Right cardiac atrium (tissue), 5 donors: ENCODE results near the gene FHIT. TPM values are rescaled to one million over a fixed set of nuclear protein-coding genes. Genes with fewer than 3 reads are reported as not detected.
A peak's percentile ranks its signal among the peaks of the same experiment; 100 is the strongest.

Experiments used
- ATAC-seq, 2 donors: fragments of 200-7000 bp; cut with Tn5 transposase; one replicate each; pipeline versions ENCODE4 v1.8.0 to v1.9.1; 2020; ENCODE audit warnings: moderate library complexity in 2 of 2, mild to moderate bottlenecking in 1 of 2
- DNase-seq, 3 donors: peaks; one replicate each; pipeline ENCODE4 v3.0.0-alpha.2; 2020
- H3K27ac ChIP-seq: one replicate; pipeline ENCODE4 v1.5.1; 2013; ENCODE audit warnings: mild to moderate bottlenecking, low read length, control low read depth, moderate library complexity
- H3K27me3 ChIP-seq: one replicate; pipeline ENCODE4 v1.6.1; 2013; ENCODE audit not compliant: control insufficient read depth, insufficient read depth
- H3K4me1 ChIP-seq: one replicate; pipeline ENCODE4 v1.6.1; 2013; ENCODE audit warnings: low read length; ENCODE audit not compliant: control insufficient read depth, insufficient read depth
- H3K4me3 ChIP-seq: one replicate; pipeline ENCODE4 v1.5.1; 2013; ENCODE audit warnings: low read length, control low read depth
- H3K9me3 ChIP-seq: one replicate; pipeline ENCODE4 v1.6.1; 2013; ENCODE audit warnings: low read length; ENCODE audit not compliant: control insufficient read depth
- WGBS: extraction: QIAGEN DNeasy Blood & Tissue Kit; methylation state at CpG from one replicate; pipeline ENCODE4 v1.1.7; 2013; 5-methylcytosine and 5-hydroxymethylcytosine counted together
- intact Hi-C, 4 donors: fragments of 100-400 bp; cut with DNase I; formaldehyde crosslinking; loops; one replicate each; pipeline versions ENCODE4 v1.11.0 to v1.14.0; 2022 to 2023
- polyA plus RNA-seq: library from polyadenylated mRNA; stranded (reverse); fragments of 200-250 nt; gene quantifications from one replicate; pipeline ENCODE4 v1.2.3, GENCODE V29; 2013
- total RNA-seq, 4 donors: library from RNA; stranded (reverse); fragmentation: NEBNext Ultra II Directional; extraction: Animal tissue kit (Norgen Biotek cat#: 25700); gene quantifications; one replicate each; pipeline ENCODE4 v1.2.1, GENCODE V29; 2021
- donor health status: healthy with polysubstance abuse.
- donor health status: DM: no; HTN: yes; CAD: no.
- donor health status: DM: no; HTN: no; CAD: no.
- donor health status: DM: no; HTN: yes; CAD: no; lungs with severe emphysema.
- donor health status: DM: yes; HTN: yes; CAD: no.

The FHIT gene
- total and polyA plus RNA-seq, 5 donors, result 16.5 to 25.8 (median 21.4) TPM

DNA sequence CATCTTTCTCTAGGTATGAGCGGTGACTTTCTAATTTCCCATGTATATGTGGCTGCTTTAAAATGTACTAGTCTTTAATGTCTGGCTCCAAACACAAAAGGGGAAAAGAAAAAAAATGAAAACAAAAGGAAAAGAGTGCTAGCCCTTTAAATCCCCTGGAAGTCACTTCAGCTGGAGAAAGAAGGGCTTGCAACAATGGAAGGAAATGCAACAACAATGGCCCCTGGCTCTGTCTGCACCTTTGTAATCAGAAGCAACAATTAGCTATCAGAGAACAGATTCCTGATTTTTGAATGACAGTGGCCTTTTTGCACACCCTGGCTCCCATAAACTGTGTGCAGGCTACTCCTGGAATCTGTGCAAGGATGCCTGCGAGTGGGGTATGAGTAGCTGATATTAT, 591.2 kb downstream of the FHIT start:
- H3K9me3 ChIP-seq, result no peaks in the 10 kb centered on the region
- intact Hi-C loops, result no loop called here
- no peak overlapping the region for H3K4me3 ChIP-seq
- no peak for DNase-seq
- WGBS, result 76% methylated on average over 2 of the region's 2 CpGs
- ATAC-seq, result no peak
- H3K27ac ChIP-seq, result no peak overlapping the region
- no peaks in the 10 kb centered on the region for H3K27me3 ChIP-seq
- no peaks in the 10 kb centered on the region for H3K4me1 ChIP-seq

DNA sequence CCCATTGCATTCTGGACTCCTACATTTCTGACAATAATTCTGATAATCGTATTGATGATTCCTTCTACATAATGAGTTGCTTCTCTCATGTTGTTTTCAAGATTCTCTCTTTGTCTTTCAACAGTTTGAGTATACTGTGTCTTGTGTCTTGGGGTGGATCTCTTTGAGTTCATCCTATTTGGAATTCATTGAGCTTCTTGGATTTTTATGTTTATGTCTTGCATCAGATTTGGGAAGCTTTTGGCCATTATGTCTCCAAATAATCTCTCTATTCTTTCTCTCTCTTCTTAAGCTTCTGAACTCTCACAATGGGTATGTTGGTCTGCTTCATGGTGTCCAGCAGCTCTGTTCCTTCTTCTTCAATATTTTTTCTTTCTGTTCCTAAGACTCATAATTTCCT, 592.2 kb downstream of the FHIT start:
- H3K27ac ChIP-seq, result no peak overlapping the region
- WGBS, result 93% methylated on average over 1 of the region's 1 CpG
- no peaks in the 10 kb centered on the region for H3K9me3 ChIP-seq
- intact Hi-C loops, result no loop called here
- H3K27me3 ChIP-seq, result no peaks in the 10 kb centered on the region
- H3K4me1 ChIP-seq, result no peaks in the 10 kb centered on the region
- DNase-seq (no peak), ATAC-seq (no peak)
- H3K4me3 ChIP-seq, result no peak overlapping the region

DNA sequence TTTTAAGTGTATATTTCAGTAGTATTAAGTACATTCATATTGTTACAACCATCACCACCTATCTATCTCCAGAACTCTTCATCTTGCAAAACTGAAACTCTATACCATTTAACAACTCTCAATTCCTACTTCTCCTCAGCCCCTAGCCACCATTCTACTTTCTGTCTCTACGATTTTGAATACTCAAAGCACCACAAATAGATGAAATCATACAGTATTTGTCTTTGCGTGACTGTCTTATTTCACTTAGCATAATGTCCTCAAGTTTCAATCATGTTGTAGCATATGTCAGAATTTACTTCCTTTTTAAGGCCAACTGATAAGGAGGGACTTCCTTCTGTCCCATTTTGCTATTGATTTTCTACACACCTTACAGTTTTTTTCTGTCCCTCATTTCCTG, 593.3 kb downstream of the FHIT start:
- intact Hi-C loops, result no loop called here
- 78% methylated on average over 2 of the region's 2 CpGs for WGBS
- Histone ChIP-seq H3K27me3 (no peaks in the 10 kb centered on the region), H3K4me1 (no peaks in the 10 kb centered on the region), H3K4me3 (no peak overlapping the region), H3K9me3 (no peaks in the 10 kb centered on the region), H3K27ac (no peak overlapping the region)
- DNase-seq, result no peak
- no peak for ATAC-seq

DNA sequence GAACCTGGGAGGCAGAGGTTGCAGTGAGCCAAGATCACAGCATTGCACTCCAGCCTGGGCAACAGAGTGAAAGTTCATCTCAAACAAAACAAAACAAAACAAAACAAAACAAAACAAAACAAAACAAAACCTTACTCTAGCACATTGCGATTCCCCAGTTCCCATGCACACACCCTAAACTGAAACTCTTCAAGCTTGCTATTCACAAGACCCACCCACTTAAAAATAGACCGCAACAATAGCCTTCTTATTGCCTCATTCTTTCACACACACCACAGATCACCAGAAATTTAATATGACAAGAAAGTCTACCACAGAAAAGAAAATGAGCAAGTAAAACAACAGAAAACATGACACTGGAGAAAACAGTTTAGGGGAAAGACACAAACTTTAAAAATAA, 598.4 kb downstream of the FHIT start:
- Histone ChIP-seq H3K4me1 (no peaks in the 10 kb centered on the region), H3K27me3 (no peaks in the 10 kb centered on the region), H3K9me3 (no peaks in the 10 kb centered on the region), H3K4me3 (no peak overlapping the region), H3K27ac (no peak overlapping the region)
- DNase-seq (no peak), ATAC-seq (no peak)
- 86% methylated on average over 2 of the region's 2 CpGs for WGBS
- intact Hi-C loops, result no loop called here

DNA sequence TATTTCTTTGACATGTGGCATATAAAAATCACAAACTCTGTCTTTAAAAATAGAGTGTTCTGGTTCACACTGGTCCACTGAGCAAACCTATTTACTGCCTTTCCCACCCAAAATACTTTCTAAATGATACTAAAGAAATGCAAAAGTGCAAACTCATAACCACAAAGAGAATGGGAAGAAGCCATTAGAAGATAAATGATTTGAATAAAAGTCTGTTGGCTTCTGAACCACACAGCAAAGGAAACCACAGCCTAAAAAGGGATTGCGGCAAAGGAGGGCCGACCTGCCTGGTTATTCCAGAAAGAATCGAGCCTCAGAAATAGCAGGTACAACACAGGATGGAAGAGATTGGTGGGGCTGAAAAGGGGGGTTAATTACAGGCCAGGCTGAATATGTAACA, 599.5 kb downstream of the FHIT start:
- Histone ChIP-seq H3K4me3 (no peak overlapping the region), H3K27ac (no peak overlapping the region), H3K27me3 (no peaks in the 10 kb centered on the region), H3K4me1 (no peaks in the 10 kb centered on the region), H3K9me3 (no peaks in the 10 kb centered on the region)
- intact Hi-C loops, result no loop called here
- ATAC-seq, result no peak
- DNase-seq, result no peak
- 70% methylated on average over 3 of the region's 3 CpGs for WGBS

DNA sequence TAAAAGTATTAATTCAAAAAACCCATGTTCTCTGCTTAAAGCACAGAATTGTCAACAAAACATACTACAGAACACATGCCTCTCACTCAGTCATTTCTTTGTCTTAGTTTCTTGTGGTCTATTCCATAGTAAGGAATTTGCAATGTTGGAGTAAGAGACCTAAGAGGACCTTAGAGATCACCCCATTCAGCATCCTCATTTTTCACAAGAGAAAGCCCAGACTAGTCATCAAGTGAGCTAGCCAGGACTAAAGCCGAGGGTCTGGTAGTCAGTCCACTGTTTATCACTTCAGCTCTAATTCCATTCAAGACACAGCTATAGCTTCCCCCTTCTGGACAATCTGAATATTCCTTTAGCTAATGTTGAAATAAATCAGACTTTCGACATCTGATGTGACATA, 601.1 kb downstream of the FHIT start:
- no peaks in the 10 kb centered on the region for H3K9me3 ChIP-seq
- no peak overlapping the region for H3K4me3 ChIP-seq
- no peak for DNase-seq
- H3K4me1 ChIP-seq, result no peaks in the 10 kb centered on the region
- 78% methylated on average over 2 of the region's 2 CpGs for WGBS
- ATAC-seq, result no peak
- H3K27me3 ChIP-seq, result no peaks in the 10 kb centered on the region
- H3K27ac ChIP-seq, result no peak overlapping the region
- intact Hi-C loops, result no loop called here

DNA sequence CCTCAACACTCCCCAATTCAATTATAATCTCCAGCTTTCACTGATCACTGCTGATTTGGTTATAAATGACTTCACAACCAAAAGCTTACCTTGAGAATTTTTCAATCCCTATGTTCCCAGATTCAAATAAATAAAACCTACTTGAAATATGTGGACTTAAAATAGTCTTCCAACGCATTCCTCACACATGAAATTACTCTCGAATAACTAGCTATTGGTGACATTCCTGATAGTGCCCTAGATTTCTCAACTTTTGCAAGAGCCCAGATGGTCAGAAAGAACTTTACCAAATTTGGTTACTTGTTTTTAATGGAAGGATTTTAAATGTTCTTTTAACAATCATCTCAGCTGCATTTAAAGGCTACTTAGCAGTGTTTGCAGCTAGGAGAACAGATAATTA, 605.5 kb downstream of the FHIT start:
- intact Hi-C loops, result no loop called here
- Histone ChIP-seq H3K27me3 (no peaks in the 10 kb centered on the region), H3K27ac (no peak overlapping the region), H3K4me3 (no peak overlapping the region), H3K9me3 (no peaks in the 10 kb centered on the region), H3K4me1 (no peaks in the 10 kb centered on the region)
- DNase-seq, result no peak
- WGBS, result 53% methylated on average over 2 of the region's 2 CpGs
- no peak for ATAC-seq

DNA sequence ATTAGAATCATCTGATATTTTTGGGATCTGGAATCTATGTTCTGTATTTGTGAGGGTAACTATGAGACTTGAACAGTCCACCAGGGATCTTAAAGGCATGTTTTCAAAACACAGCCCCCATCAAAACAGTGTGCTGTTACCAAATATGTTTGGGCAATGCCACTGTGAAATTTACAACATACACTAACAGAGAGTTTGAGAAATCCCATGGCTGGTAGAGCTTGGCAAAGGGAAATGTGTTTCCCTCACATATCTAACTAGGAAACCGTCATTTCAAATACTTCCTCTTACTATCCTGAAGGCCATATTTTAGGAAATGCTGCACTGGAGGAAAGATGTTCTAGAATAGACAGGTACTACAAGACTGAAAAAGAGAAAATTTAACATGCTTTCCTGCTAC, 607.4 kb downstream of the FHIT start:
- Histone ChIP-seq H3K27ac (no peak overlapping the region), H3K9me3 (no peaks in the 10 kb centered on the region), H3K4me1 (no peaks in the 10 kb centered on the region), H3K4me3 (no peak overlapping the region), H3K27me3 (no peaks in the 10 kb centered on the region)
- WGBS, result 56% methylated on average over 1 of the region's 1 CpG
- intact Hi-C loops, result no loop called here
- DNase-seq, result no peak
- no peak for ATAC-seq

DNA sequence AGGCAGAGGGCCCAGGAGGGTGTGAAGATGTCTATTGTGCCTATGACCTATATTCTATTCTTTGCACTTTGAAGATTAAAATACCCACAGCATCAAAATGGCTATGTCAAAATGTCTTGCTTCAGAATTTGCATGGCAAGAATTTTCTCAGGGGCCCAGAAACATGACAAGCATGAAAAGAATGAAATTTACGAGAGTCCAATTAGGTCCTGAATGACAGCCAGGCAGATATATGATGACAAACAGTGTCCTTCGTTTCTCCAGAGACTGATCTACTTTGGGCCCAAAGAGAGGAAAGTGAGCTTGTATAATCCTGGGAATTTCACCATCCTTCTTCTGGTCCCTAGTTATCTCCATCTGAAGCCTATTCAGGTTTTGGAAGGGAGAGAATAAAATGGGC, 609.9 kb downstream of the FHIT start:
- intact Hi-C loops, result no loop called here
- H3K27me3 ChIP-seq, result no peaks in the 10 kb centered on the region

DNA sequence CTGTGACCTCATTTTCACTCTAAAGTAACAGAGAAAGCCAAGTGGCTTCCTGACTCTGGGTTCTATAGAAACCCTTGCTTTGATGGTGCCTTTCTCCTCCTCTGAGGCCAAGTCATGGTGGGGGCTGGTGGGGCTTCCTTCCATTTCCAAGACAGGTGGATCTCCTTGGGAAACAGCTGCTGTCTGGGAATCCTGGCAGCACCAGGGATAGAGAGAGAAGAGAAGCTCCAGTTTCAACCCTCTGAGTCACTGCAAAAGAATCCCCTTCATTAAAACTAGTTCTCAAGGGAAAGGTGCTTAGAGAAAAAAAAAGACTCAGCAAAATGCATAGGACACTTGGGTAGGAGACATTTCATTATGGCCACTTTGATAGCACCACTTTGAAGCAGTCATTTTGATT, 614.4 kb downstream of the FHIT start:
- intact Hi-C loops, result no loop called here
- no peak overlapping the region for H3K4me3 ChIP-seq

More for the DNA sequence above, 609.9 kb downstream of the FHIT start:
- no peak for ATAC-seq
- 46% methylated on average over 2 of the region's 2 CpGs for WGBS
- Histone ChIP-seq H3K27ac (no peak overlapping the region), H3K4me1 (no peaks in the 10 kb centered on the region), H3K4me3 (no peak overlapping the region), H3K9me3 (no peaks in the 10 kb centered on the region)
- no peak for DNase-seq

DNA sequence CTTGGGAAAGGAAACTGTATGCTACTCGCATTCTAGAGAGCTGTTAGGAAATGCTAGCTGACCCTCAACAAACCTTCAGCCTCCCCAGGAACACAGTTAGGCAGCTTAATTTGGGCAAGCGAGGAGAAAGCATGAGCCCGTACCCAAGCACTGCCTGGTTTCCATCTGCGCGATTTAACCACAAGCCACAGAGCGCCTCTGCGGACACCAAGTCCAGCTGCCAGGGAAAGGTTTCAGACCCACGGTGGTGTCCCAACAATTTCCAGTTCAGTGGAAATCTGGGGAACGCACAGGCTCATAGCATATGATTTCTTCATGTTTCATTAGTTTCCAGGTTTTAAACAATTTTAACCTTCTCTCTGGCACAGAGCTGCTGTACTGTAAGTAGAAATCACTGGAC, 617.6 kb downstream of the FHIT start:
- Histone ChIP-seq H3K27ac (no peak overlapping the region), H3K4me1 (no peaks in the 10 kb centered on the region), H3K4me3 (no peak overlapping the region), H3K27me3 (no peaks in the 10 kb centered on the region), H3K9me3 (no peaks in the 10 kb centered on the region)
- intact Hi-C loops, result no loop called here
- 69% methylated on average over 9 of the region's 9 CpGs for WGBS
- ATAC-seq, result no peak
- DNase-seq, result peak in 1 of 3 donors; percentile 42

More for the DNA sequence above, 614.4 kb downstream of the FHIT start:
- Histone ChIP-seq H3K9me3 (no peaks in the 10 kb centered on the region), H3K27ac (no peak overlapping the region), H3K27me3 (no peaks in the 10 kb centered on the region), H3K4me1 (no peaks in the 10 kb centered on the region)
- DNase-seq (no peak), ATAC-seq (no peak)

DNA sequence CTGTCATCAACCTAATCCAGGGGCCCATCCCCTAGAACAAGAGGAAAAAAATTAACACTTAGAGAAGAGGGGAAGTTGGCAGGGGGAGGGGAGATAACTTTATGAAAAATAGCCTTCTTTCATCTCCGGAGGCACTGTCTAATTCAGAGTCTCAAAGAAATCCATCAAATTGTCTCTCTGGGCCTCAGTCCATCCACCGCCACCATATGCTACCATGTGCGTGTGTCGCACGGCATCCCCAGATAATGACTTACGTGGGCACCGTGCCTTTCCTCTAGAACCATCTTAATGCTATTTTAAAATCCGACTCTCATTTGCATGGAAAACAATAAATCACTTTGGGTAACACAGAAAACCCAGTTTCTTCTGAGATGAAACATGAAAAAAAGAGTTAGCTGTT, 619.7 kb downstream of the FHIT start:
- H3K4me1 ChIP-seq, result no peaks in the 10 kb centered on the region
- H3K27me3 ChIP-seq, result no peaks in the 10 kb centered on the region
- WGBS, result 81% methylated on average over 8 of the region's 8 CpGs
- DNase-seq (no peak), ATAC-seq (no peak)
- intact Hi-C loops, result no loop called here
- H3K9me3 ChIP-seq, result no peaks in the 10 kb centered on the region
- H3K4me3 ChIP-seq, result no peak overlapping the region
- no peak overlapping the region for H3K27ac ChIP-seq
